GM21619 (cell line): ENCODE results near the gene GRIA1.
A peak's percentile ranks its signal among the peaks of the same experiment; 100 is the strongest.

Source experiments
- ATAC-seq: cut with Tn5 transposase; IDR thresholded peaks from one replicate; pipeline ENCODE4 v1.9.1; 2021; ENCODE audit not compliant: unreplicated experiment

GRIA1 gene

GRCh38 chr5:153601377-153601776 lies 110.9 kb downstream of the GRIA1 start:
- ATAC-seq = peak; percentile 80

GRCh38 chr5:153605386-153605785 lies 114.9 kb downstream of the GRIA1 start:
- no peak for ATAC-seq

GRCh38 chr5:153610009-153610408 lies 119.5 kb downstream of the GRIA1 start:
- no peak for ATAC-seq

DNA sequence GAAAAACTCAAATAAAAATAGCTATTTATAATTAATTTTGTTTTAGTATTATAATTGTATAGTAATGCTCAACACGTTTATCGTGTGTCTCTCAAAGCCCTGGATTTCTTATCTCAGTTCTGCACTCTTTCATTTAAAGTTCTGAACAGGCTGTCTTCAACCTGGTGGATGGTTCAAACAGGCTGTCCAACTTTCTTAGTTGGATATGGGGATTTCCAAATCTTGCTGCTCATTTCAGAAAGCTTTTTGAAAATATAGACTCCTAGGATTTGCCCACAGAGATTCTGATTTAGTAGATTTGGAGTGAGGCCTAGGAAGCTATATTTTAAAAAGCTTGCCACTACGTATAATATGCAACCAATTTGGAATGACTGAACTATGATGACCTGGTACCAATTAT lies 120.3 kb downstream of the GRIA1 start:
- ATAC-seq = no peak

DNA sequence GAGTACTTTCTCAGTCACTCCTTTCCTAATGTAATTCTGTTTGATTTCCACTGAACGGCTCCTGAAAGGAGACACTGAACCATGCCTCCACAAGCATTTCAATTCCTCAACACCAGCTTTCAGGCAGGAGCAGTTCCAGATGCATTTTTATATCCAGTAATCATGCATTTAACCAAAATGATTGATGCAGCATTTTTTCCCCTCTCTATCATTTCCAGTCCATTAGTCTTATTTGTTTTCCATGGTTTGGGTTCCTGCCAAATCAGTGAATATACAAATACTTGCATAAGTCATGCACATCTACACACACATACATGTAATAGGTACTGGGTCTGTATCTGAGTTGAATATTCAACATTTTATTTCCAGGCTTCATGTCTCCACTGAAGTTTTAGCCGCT lies 122.7 kb downstream of the GRIA1 start:
- ATAC-seq = no peak

- no peak for ATAC-seq
Observed at GRCh38 chr5:153613672-153614071, 123.2 kb downstream of the GRIA1 start.

DNA sequence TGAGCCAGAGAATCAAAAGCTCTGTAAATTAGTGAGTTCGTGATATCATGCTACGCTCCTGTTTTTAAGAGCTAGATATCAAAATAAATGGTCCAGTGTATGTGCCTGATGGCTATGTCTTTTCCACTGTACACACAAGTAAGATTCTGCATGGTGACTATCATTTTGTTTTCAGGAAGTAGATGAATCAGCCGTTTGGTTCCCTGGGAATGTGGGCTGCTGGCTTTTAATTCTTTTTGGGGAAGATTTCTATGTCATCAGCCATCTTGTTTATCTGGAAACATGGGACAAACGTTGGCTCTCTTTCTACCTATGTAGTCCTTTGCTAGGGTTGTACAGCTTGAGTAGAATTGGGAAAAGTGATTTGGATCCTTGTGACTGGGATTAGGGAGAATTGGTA lies 126.7 kb downstream of the GRIA1 start:
- ATAC-seq = no peak

DNA sequence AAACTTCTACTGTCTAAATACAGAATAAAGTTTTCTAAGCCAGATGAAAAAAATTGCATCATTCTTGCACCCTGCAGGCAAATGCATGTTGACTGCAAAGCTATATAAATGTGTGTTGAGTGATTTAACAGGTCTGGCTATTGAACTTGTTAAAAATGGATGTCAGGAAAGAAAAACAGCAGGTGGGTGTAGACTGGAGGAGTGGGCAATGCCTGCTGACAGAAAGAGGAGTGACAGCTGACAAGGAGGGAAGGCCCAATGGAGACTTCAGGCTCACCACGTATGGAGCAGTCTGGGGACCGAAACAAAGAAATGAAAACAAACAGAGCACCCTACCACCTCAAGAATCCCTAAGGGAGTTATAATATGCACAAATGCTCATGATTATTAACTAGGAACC lies 127.8 kb downstream of the GRIA1 start:
- ATAC-seq = no peak

DNA sequence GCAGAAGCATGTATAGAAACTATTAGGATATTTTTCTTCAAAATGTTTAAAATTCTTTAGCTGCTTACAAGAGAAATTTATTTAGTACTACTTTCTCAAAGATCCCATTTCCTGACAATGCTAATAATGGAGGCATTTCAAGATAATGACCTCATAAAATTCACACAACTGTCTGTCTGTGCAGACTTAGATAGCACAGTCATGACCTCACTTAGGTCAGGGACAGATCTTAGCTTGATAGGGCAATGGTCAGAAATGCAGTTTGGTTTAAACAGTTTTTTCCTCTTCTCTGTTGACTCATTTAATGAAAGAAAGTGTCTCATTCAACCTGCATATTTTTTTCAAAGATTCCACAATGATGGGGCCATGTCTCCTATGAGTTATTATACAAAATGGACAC lies 128.4 kb downstream of the GRIA1 start:
- ATAC-seq = no peak

DNA sequence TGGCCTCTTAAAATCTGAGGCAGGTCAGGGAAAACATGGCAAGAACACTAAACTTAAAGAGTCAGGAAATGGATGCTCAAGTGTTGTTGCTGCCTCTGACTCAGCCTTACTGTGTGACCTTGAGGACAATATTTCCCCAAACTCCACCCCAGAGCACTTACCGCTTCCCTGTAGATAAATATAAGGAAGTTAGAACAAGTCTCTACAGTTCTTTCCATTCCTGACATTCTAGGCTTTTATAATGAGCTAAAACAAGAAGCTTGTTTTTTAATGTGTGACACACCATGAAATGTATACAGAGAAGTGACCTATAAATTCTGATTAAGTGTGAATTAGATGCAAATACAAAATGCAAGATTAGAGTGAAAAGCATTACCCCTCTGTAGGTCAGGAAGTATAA lies 129.3 kb downstream of the GRIA1 start:
- no peak for ATAC-seq

DNA sequence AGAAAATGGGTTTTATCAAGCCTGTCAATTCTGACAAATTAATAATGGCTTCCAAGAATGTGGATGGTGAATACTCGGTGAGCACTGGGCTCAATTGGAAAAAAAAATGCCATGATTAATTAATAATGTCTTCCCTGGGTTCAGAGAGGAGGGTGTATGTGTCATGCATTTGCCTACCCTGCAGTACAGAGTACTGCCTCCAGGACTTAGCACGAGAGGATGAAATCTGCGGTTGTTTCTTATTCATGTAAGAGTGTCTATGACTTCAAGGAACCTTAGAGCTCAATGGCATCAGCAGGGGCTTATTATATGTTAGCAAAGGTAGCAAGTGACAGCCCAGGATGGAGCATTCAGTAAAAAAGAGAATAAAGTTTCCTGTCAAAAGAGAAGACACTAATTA lies 132.7 kb downstream of the GRIA1 start:
- no peak for ATAC-seq

- ATAC-seq = no peak
Observed at GRCh38 chr5:153623751-153624450, 133.4 kb downstream of the GRIA1 start.

- no peak for ATAC-seq
Observed at GRCh38 chr5:153624451-153624765, 133.9 kb downstream of the GRIA1 start.

DNA sequence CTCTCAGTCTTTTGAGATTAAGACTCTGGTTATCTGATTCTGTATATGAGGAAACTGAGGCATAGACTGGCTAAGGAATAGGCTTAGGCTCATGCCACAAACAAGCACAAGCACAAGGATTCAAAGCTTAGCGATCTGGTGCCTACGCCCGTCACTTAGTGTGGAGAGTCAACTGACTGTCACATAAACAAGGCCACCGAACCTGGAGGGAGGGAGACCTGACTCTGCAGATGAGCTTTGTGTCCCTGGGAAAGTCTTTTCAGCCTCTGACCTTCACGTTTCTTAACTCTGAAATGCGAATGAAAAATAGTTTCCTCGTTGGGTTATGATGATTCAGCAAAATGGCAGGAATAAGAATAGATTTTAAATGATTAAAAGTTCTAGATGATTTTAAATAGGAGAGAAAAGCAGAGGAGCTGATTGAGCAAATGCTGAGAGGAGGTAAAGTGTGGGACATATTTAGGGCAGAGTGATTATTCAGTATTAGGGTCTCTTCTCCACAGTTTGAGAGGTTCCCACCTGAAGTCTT lies 135.4 kb downstream of the GRIA1 start:
- no peak for ATAC-seq

DNA sequence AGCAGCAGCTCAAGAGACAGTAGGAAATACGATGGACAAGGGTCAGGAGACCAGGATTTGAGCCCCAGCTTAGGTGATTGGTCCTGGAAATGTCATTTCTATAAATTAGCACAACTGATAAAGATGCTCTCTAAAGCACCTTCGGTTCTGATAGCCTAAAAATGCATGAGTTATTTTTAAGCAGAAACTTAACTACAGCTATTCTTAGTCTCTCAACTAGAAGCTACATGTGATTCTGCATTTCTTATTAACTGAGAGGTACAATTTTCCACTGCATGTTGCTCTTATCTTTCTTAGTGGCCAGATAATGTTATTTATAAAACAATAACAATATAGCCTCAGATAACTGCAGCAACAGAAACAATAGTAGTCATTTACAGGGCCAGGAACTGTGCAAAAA lies 136.4 kb downstream of the GRIA1 start:
- no peak for ATAC-seq

- no peak for ATAC-seq
Observed at GRCh38 chr5:153629027-153629895, 138.8 kb downstream of the GRIA1 start.

DNA sequence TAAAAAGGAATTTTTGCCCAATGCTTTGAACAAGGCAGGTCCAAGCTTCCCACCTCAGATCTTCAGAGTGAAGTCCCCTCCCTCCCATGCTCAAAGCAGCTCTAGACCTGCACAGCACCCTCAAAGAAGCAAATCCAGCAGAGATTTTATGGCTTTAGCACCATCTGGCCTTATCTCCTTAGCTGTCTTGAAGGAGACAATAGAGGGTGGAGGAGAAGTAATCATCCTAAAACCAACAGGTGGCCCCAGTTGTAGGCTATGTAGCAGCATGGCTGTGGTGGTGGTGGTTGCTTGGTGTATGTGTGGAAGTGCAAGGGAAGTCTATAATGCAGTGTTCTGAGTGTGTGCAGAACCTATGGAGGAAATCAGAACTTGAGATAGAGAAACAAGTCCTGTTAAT lies 140.1 kb downstream of the GRIA1 start:
- no peak for ATAC-seq

DNA sequence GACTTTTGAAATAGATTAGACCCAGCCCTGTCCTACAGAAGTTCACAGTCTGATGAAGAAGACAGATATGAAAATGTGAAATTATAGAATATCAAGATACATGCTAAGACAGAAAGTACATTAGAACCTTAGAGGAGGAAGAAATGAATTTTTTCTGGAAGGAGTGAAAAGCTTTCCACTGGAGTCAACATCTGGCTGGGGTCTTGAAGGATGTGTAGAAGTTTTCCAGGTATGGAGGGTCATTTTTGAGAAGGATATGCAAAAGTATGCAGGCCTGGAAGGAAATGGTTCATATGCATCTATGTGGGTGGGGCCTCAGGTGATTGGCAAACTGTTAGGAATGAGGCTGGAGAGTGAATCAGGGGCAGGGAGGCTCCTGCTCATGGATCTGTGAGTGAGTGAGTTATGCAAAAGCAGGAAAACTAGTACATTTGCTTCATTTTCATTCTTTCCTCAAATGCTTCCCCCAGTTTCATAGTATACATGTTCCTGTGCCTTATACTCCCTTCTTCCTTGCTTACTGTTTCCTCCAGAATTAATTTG lies 142.3 kb downstream of the GRIA1 start:
- no peak for ATAC-seq

DNA sequence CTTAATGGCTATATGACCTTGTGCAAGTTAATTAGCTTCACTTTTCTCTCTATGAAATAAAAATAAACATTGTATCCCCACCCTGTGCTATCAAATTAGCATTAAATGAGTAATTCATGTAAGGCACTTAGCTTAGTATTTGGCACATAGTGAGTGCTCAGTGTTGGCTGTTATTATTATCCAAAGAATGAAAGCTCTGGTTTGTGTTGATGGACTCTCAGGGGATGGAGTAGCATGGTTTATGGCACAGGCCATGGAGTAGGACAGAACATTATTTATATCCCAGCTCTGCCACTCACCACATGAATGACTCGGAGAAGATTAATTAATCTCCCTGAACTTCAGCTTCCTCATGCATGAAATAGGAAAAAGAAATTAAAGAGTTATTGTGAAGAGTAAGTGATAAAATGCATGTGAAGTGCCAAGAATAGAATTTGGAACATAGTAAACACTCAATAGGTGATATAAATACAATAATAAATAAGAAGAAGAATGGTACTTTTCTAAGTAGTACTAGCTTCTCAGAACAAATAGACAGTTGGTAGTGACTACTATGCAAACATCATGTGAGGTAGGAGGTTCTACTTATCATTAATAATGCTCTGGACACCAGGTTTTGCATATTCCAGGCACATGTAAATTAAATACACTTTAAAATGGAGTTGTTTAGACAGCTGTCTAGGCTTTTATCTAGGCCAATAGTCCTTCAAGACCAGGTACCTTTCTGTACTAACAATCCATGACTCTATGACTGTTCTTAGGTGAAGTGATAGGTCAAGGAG lies 146.4 kb downstream of the GRIA1 start:
- ATAC-seq = no peak

- no peak for ATAC-seq
Observed at GRCh38 chr5:153640293-153640692, 149.8 kb downstream of the GRIA1 start.

GRCh38 chr5:153641183-153641688 lies 150.8 kb downstream of the GRIA1 start:
- ATAC-seq = no peak
